Astrocyte (in vitro differentiated cells and primary cell): ENCODE measurements around the gene PHF11.

ENCODE experiments used
- CTCF ChIP-seq: IDR thresholded peaks from 2 replicates; pipeline ENCODE4 v1.5.1; 2011; ENCODE audit warnings: low read depth, mild to moderate bottlenecking, inconsistent platforms, low read length, moderate library complexity; ENCODE audit not compliant: insufficient read depth
- EZH2 ChIP-seq: IDR thresholded peaks from 2 replicates; pipeline ENCODE4 v1.6.1; 2012; ENCODE audit warnings: mild to moderate bottlenecking, low read length, inconsistent platforms; ENCODE audit not compliant: insufficient read depth

GRCh38 chr13:49459580-49459979, 36.2 kb upstream of the PHF11 start:
- TF ChIP-seq CTCF (no peak), EZH2 (no peak)
